ENCODE results near the gene TRAF7.
"Not testable (repeated sequence)": the region's sequence is repeated elsewhere in the genome, so short reads cannot be mapped to it uniquely, and the experiment has no call there.

TRAF7 gene

GRCh38 chr16:2122429-2122828 lies 33.2 kb upstream of the TRAF7 start:
- no peak for DNase-seq (ENCODE audit: low spot score)

GRCh38 chr16:2122934-2123683 lies 32.5 kb upstream of the TRAF7 start:
- not testable (repeated sequence) for DNase-seq (ENCODE audit: low spot score)

GRCh38 chr16:2123706-2124376 lies 31.7 kb upstream of the TRAF7 start:
- DNase-seq (ENCODE audit: low spot score): not testable (repeated sequence)

GRCh38 chr16:2124377-2124693 lies 31.2 kb upstream of the TRAF7 start:
- DNase-seq (ENCODE audit: low spot score): not testable (repeated sequence)

GRCh38 chr16:2124694-2125444 lies 30.7 kb upstream of the TRAF7 start:
- not testable (repeated sequence) for DNase-seq (ENCODE audit: low spot score)

GRCh38 chr16:2125609-2126008 lies 30.0 kb upstream of the TRAF7 start:
- DNase-seq (ENCODE audit: low spot score): not testable (repeated sequence)

GRCh38 chr16:2126161-2126743 lies 29.3 kb upstream of the TRAF7 start:
- not testable (repeated sequence) for DNase-seq (ENCODE audit: low spot score)

- not testable (repeated sequence) for DNase-seq (ENCODE audit: low spot score)
These were observed 28.5 kb upstream of the TRAF7 start for GRCh38 chr16:2126928-2127556.

- DNase-seq (ENCODE audit: low spot score): peak; percentile 24
These were observed 27.8 kb upstream of the TRAF7 start for GRCh38 chr16:2127630-2128280.

- DNase-seq (ENCODE audit: low spot score): not testable (repeated sequence)
These were observed 26.3 kb upstream of the TRAF7 start for GRCh38 chr16:2129251-2129650.

GRCh38 chr16:2129890-2130447 lies 25.6 kb upstream of the TRAF7 start:
- not testable (repeated sequence) for DNase-seq (ENCODE audit: low spot score)

- not testable (repeated sequence) for DNase-seq (ENCODE audit: low spot score)
These were observed 21.8 kb upstream of the TRAF7 start for GRCh38 chr16:2133797-2134196.

GRCh38 chr16:2135071-2135470 lies 20.5 kb upstream of the TRAF7 start:
- not testable (repeated sequence) for DNase-seq (ENCODE audit: low spot score)

- DNase-seq (ENCODE audit: low spot score): peak; percentile 87
These were observed 19.7 kb upstream of the TRAF7 start, which contains the start of gene PKD1 for GRCh38 chr16:2135770-2136490. Gene PKD1 (minus strand): TSS chr16:2135898. CDS start chr16:2135689, 209 bp downstream.

- no peak for DNase-seq (ENCODE audit: low spot score)
These were observed 12.4 kb upstream of the TRAF7 start for GRCh38 chr16:2142942-2143877.

- DNase-seq (ENCODE audit: low spot score): no peak
These were observed 11.6 kb upstream of the TRAF7 start for GRCh38 chr16:2143878-2144485.

- no peak for DNase-seq (ENCODE audit: low spot score)
These were observed 9.7 kb upstream of the TRAF7 start for GRCh38 chr16:2145843-2146242.

GRCh38 chr16:2147378-2147777 lies 8.2 kb upstream of the TRAF7 start:
- no peak for DNase-seq (ENCODE audit: low spot score)
